ENCODE data around the gene CCDC93.

GRCh38 chr2:118049140-118049815 lies 35.4 kb upstream of the CCDC93 start:
- TF ChIP-seq SMC3 (IDR thresholded peaks at IDR 0.05; ENCODE audit: borderline replicate concordance, low read length) (no peak), NFIC (IDR thresholded peaks at IDR 0.05; ENCODE audit: low read depth, low read length) (no peak), BCL11A (IDR thresholded peaks at IDR 0.05; ENCODE audit: low read depth, low read length) (no peak), NR2C2 (IDR thresholded peaks at IDR 0.05; ENCODE audit: borderline replicate concordance, control insufficient read depth, insufficient read length, low read depth) (no peak), SREBF2 (IDR thresholded peaks at IDR 0.05; ENCODE audit: low read length) (no peak), CTCF (IDR thresholded peaks at IDR 0.05 in 2 of 3, conservative IDR thresholded peaks at IDR 0.05 in 1 of 3; ENCODE audit: control insufficient read depth in 2 of 3, extremely low read depth in 1 of 3, insufficient read depth in 1 of 3, low read depth in 3 of 3, low read length in 3 of 3) (no peak), EZH2 (IDR thresholded peaks at IDR 0.05; ENCODE audit: borderline replicate concordance, control insufficient read depth, low read depth, low read length) (no peak), SMAD5 (IDR thresholded peaks at IDR 0.05; ENCODE audit: low read depth) (no peak), MAX (IDR thresholded peaks at IDR 0.05; ENCODE audit: low read depth, low read length) (no peak), EGR1 (IDR thresholded peaks at IDR 0.05; ENCODE audit: borderline replicate concordance in 1 of 2, low read depth in 2 of 2, low read length in 2 of 2) (no peak), RFX5 (IDR thresholded peaks at IDR 0.05; ENCODE audit: low read depth, low read length) (no peak)

Data from GM12878 (cell line).